Sigmoid colon (tissue), 7 donors: Measurements from ENCODE around the gene ZNF497. TPM values are rescaled to one million over a fixed set of nuclear protein-coding genes. Genes with fewer than 3 reads are reported as not detected.
A peak's percentile ranks its signal among the peaks of the same experiment; 100 is the strongest.

Source experiments
- DNase-seq: peaks from one replicate; pipeline ENCODE4 v3.0.0-alpha.2; 2019
- H3K27ac ChIP-seq, 4 donors: fragments of 200-600 bp; sonication (generic); one replicate each; pipeline ENCODE4 v1.5.1; 2016 to 2019; ENCODE audit warnings: mild to moderate bottlenecking in 1 of 4
- H3K27me3 ChIP-seq, 3 donors: fragments of 200-600 bp; sonication (generic); one replicate each; pipeline ENCODE4 v1.5.1; 2019; ENCODE audit warnings: mild to moderate bottlenecking in 1 of 3
- H3K36me3 ChIP-seq, 4 donors: fragments of 200-600 bp; sonication (generic); one replicate each; pipeline ENCODE4 v1.5.1; 2016 to 2019
- H3K4me1 ChIP-seq, 4 donors: fragments of 200-600 bp; sonication (generic); one replicate each; pipeline ENCODE4 v1.5.1; 2017 to 2019
- H3K4me3 ChIP-seq, 4 donors: fragments of 200-600 bp; sonication (generic); one replicate each; pipeline ENCODE4 v1.5.1; 2017 to 2019; ENCODE audit warnings: mild to moderate bottlenecking in 2 of 4, moderate library complexity in 1 of 4
- H3K9me3 ChIP-seq, 4 donors: fragments of 200-600 bp in 3 of 4; sonication (generic) in 3 of 4; one replicate each; pipeline versions ENCODE4 v1.5.1 to v1.6.1; 2013 to 2019
- CTCF ChIP-seq, 4 experiments: fragments of 450-650 bp in 3 of 4; fragments of 200-600 bp in 1 of 4; IDR thresholded peaks; one replicate each; pipeline ENCODE4 v1.5.1; 2016 to 2019; ENCODE audit warnings: antibody characterized with exemption in 4 of 4, mild to moderate bottlenecking in 3 of 4, moderate library complexity in 2 of 4
- EP300 ChIP-seq, 4 donors: sonication (generic); formaldehyde crosslinking; IDR thresholded peaks; one replicate each; pipeline ENCODE4 v1.6.1; 2017; ENCODE audit warnings: antibody characterized with exemption in 4 of 4
- POLR2A ChIP-seq, 2 donors: fragments of 450-650 bp; IDR thresholded peaks; one replicate each; pipeline ENCODE4 v1.6.1; 2016; ENCODE audit warnings: antibody characterized with exemption in 2 of 2, mild to moderate bottlenecking in 2 of 2, moderate library complexity in 2 of 2
- POLR2AphosphoS5 ChIP-seq, 4 donors: sonication (generic); formaldehyde crosslinking; IDR thresholded peaks; one replicate each; pipeline ENCODE4 v1.6.1; 2017; ENCODE audit warnings: antibody characterized with exemption in 4 of 4
- WGBS, 2 donors: extraction: QIAGEN DNeasy Blood & Tissue Kit; methylation state at CpG; one replicate each; pipeline ENCODE4 v1.1.7; 2013; 5-methylcytosine and 5-hydroxymethylcytosine counted together
- intact Hi-C: fragments of 100-400 bp; cut with DNase I; formaldehyde crosslinking; loops from one replicate; pipeline ENCODE4 v1.15.1; 2023
- polyA plus RNA-seq, 3 donors: library from polyadenylated mRNA; stranded (reverse); fragments of 200-250 nt; gene quantifications; one replicate each; pipeline ENCODE4 v1.2.3, GENCODE V29; 2013
- total RNA-seq, 4 donors: library from RNA; depleted of rRNA; stranded (reverse); fragments of >200 nt; gene quantifications; one replicate each; pipeline ENCODE4 v1.1.0, GENCODE V29; 2016
- donor health status: healthy with polysubstance abuse.
- donor health status: Bipolar disorder and iron deficiency.
- donor health status: healthy.

Gene ZNF497
- total and polyA plus RNA-seq, 7 donors: 0.28 to 0.79 (median 0.48) TPM; not detected in 1

- no peak for DNase-seq
- no peaks in the 10 kb centered on the region for H3K27me3 ChIP-seq
- intact Hi-C loops: loop anchor here (2.0 kb wide), 1 partner anchor 23 kb away; the partner anchor contains the start of gene ZNF584
- peak overlapping the region; percentile 93 to 98 (median 98) for H3K27ac ChIP-seq
- 6 to 12% methylated on average over 36 of the region's 36 CpGs for WGBS, 2 donors
- peaks cover 0 to 58% (median 34%) of the 10 kb centered on the region in 4 donors for H3K4me1 ChIP-seq
- peak overlapping the region; percentile 66 to 87 (median 82) for H3K4me3 ChIP-seq
- no peak for TF ChIP-seq POLR2A (IDR thresholded peaks at IDR 0.05)
- peaks cover 0 to 28% (median 8%) of the 10 kb centered on the region in 4 donors for H3K36me3 ChIP-seq
- no peaks in the 10 kb centered on the region for H3K9me3 ChIP-seq
Measured at GRCh38 chr19:58385891-58386575, 23.5 kb upstream of the ZNF497 start.

- H3K27me3 ChIP-seq: no peaks in the 10 kb centered on the region
- intact Hi-C loops: no loop called here
Measured at GRCh38 chr19:58385313-58385890, 22.9 kb upstream of the ZNF497 start.

GRCh38 chr19:58382997-58383603, 20.5 kb upstream of the ZNF497 start:
- H3K27ac ChIP-seq: no peak overlapping the region
- intact Hi-C loops: no loop called here
- H3K4me3 ChIP-seq: no peak overlapping the region
- no peaks in the 10 kb centered on the region for H3K27me3 ChIP-seq
- H3K9me3 ChIP-seq: no peaks in the 10 kb centered on the region
- TF ChIP-seq POLR2AphosphoS5 (IDR thresholded peaks at IDR 0.05) (no peak), POLR2A (IDR thresholded peaks at IDR 0.05) (no peak), CTCF (IDR thresholded peaks at IDR 0.05) (no peak), EP300 (IDR thresholded peaks at IDR 0.05) (no peak)
- peaks cover 0 to 1% (median 0%) of the 10 kb centered on the region in 4 donors for H3K36me3 ChIP-seq
- DNase-seq: no peak
- H3K4me1 ChIP-seq: peaks cover 0 to 50% (median 36%) of the 10 kb centered on the region in 4 donors
- 94 to 95% methylated on average over 6 of the region's 6 CpGs for WGBS, 2 donors

More at GRCh38 chr19:58385313-58385890, 22.9 kb upstream of the ZNF497 start:
- TF ChIP-seq CTCF (IDR thresholded peaks at IDR 0.05) (no peak), POLR2AphosphoS5 (IDR thresholded peaks at IDR 0.05) (no peak), POLR2A (IDR thresholded peaks at IDR 0.05) (no peak), EP300 (IDR thresholded peaks at IDR 0.05) (no peak)
- peaks cover 0 to 53% (median 34%) of the 10 kb centered on the region in 4 donors for H3K4me1 ChIP-seq
- peaks cover 0 to 22% (median 6%) of the 10 kb centered on the region in 4 donors for H3K36me3 ChIP-seq
- no peaks in the 10 kb centered on the region for H3K9me3 ChIP-seq
- no peak for DNase-seq
- H3K27ac ChIP-seq: peak overlapping the region; percentile 93 to 98 (median 98)
- peak overlapping the region in 1 of 4 donors; percentile 79 for H3K4me3 ChIP-seq
- WGBS, 2 donors: 74 to 81% methylated on average over 9 of the region's 9 CpGs

GRCh38 chr19:58381460-58382212, 19.1 kb upstream of the ZNF497 start:
- intact Hi-C loops: loop anchor here (1.0 to 2.0 kb wide), 2 partner anchors 19 to 54 kb away; partner anchors contain the start of gene ZNF497
- DNase-seq: no peak
- WGBS, 2 donors: 22 to 29% methylated on average over 26 of the region's 26 CpGs

More at GRCh38 chr19:58381460-58382212, 19.1 kb upstream of the ZNF497 start:
- no peak for TF ChIP-seq POLR2A (IDR thresholded peaks at IDR 0.05)
- TF ChIP-seq EP300 (IDR thresholded peaks at IDR 0.05): no peak
- no peak for TF ChIP-seq POLR2AphosphoS5 (IDR thresholded peaks at IDR 0.05)
- no peak for TF ChIP-seq CTCF (IDR thresholded peaks at IDR 0.05)
- Histone ChIP-seq H3K27me3 (no peaks in the 10 kb centered on the region), H3K27ac (peak overlapping the region; percentile 92 to 96 (median 96)), H3K4me3 (peak overlapping the region; percentile 75 to 93 (median 88)), H3K4me1 (peaks cover 0 to 41% (median 29%) of the 10 kb centered on the region in 4 donors), H3K36me3 (no peaks in the 10 kb centered on the region), H3K9me3 (no peaks in the 10 kb centered on the region)
